Prostate gland (tissue), 2 donors: ENCODE results near the gene SMIM43.

Experiments
- POLR2AphosphoS5 ChIP-seq: sonication (generic); formaldehyde crosslinking; IDR thresholded peaks from one replicate; pipeline ENCODE4 v1.6.1; 2017; ENCODE audit warnings: antibody characterized with exemption
- TF ChIP-seq, protein P1 (sequence below), 4 experiments: fragments of 200-600 bp in 2 of 4; fragments of 450-650 bp in 2 of 4; sonication (generic) in 2 of 4; IDR thresholded peaks; 1 replicate in 3 of 4; 2 replicates in 1 of 4; pipeline ENCODE4 v1.5.1; 2016 to 2019; ENCODE audit warnings: antibody characterized with exemption in 4 of 4, mild to moderate bottlenecking in 2 of 4, moderate library complexity in 2 of 4

DNA sequence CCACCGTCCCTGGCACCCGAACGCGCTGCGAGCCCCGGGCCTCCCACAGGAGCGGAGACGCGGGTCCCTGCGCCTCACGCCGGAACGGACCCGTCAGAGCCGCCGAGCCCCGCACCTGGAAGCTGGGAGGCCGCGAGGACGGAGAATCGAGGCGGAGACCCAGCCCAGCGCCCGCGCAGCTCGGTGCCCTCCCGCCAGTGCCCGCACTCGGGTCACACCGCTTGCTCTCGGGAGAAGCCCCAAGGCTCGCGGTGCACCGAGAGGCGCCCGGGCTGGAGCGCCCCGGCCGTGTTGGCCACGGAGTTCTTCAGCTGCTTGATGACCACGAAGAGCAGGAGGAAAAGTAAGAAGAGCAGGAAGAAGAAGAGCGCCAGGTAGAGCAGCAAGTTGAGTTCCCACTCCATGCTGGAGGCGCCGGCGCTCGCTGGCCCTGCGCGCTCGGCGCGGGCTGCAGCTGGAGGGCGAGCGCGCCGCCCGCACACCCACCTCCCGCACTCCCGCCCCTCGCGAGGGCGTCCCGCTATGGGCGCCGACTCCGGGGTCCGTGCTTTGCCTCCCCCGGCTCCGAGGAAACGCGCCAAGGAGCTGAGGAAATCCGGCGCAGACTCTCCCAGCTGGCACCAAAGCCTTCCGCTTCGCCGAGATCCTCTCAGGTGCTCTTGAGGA, at the start of gene SMIM43:
- no peak for TF ChIP-seq POLR2AphosphoS5
- TF ChIP-seq, protein P1, sequence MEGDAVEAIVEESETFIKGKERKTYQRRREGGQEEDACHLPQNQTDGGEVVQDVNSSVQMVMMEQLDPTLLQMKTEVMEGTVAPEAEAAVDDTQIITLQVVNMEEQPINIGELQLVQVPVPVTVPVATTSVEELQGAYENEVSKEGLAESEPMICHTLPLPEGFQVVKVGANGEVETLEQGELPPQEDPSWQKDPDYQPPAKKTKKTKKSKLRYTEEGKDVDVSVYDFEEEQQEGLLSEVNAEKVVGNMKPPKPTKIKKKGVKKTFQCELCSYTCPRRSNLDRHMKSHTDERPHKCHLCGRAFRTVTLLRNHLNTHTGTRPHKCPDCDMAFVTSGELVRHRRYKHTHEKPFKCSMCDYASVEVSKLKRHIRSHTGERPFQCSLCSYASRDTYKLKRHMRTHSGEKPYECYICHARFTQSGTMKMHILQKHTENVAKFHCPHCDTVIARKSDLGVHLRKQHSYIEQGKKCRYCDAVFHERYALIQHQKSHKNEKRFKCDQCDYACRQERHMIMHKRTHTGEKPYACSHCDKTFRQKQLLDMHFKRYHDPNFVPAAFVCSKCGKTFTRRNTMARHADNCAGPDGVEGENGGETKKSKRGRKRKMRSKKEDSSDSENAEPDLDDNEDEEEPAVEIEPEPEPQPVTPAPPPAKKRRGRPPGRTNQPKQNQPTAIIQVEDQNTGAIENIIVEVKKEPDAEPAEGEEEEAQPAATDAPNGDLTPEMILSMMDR (IDR thresholded peaks at IDR 0.05), result no peak
